Caco-2 (cell line): Measurements from ENCODE around the gene IFNA1. TPM values are rescaled to one million over a fixed set of nuclear protein-coding genes. Genes with fewer than 3 reads are reported as not detected.

ENCODE experiments used
- BruUV-seq: library from RNA; stranded (reverse); fragments of 400-500 nt; replicated peaks from 2 replicates; lab custom pipeline; 2021; lab: Mats Ljungman, UMichigan
- CTCF ChIA-PET: fragments of 300-600 bp; sonication (Branson Sonifier 250); formaldehyde crosslinking; loops from one replicate; lab custom pipeline; 2022; ENCODE audit warnings: antibody characterized with exemption; lab: Charles Lee
- POLR2A ChIA-PET: fragments of 300-600 bp; sonication (Branson Sonifier 250); formaldehyde crosslinking; loops from one replicate; lab custom pipeline; 2022; ENCODE audit warnings: antibody characterized with exemption; lab: Charles Lee
- DNase-seq, 2 experiments: peaks; one replicate each; pipeline versions ENCODE4 v3.0.0 to v3.0.0-alpha.2; 2020 to 2022
- H3K27me3 ChIP-seq: replicated peaks from 2 replicates; pipeline ENCODE4 v1.6.0; 2011; ENCODE audit warnings: low read length; ENCODE audit not compliant: control insufficient read depth, insufficient read depth
- H3K36me3 ChIP-seq: 2 replicates; pipeline ENCODE4 v1.5.1; 2011; ENCODE audit warnings: low read length; ENCODE audit not compliant: control insufficient read depth, insufficient read depth
- H3K4me1 ChIP-seq: fragments of 250-450 bp; sonication (Bioruptor Pico); 2 replicates; pipeline ENCODE4 v1.5.1; 2020; ENCODE audit warnings: mild to moderate bottlenecking
- H3K4me3 ChIP-seq: 2 replicates; pipeline ENCODE4 v1.5.1; 2011; ENCODE audit warnings: low read depth, mild to moderate bottlenecking, control low read depth, low read length
- H3K9me3 ChIP-seq: fragments of 250-450 bp; sonication (Bioruptor Pico); 2 replicates; pipeline ENCODE4 v1.5.1; 2020; ENCODE audit warnings: mild to moderate bottlenecking, moderate library complexity
- H3K27ac Mint-ChIP-seq: one replicate; pipeline ENCODE4 v1.8.0; 2022; ENCODE audit warnings: mixed read lengths; ENCODE audit not compliant: unreplicated experiment
- H3K27me3 Mint-ChIP-seq: one replicate; pipeline ENCODE4 v1.8.0; 2022; ENCODE audit warnings: mixed read lengths; ENCODE audit not compliant: insufficient read depth, unreplicated experiment
- H3K36me3 Mint-ChIP-seq: one replicate; pipeline ENCODE4 v1.8.0; 2022; ENCODE audit warnings: mild to moderate bottlenecking, mixed read lengths; ENCODE audit not compliant: insufficient read depth, unreplicated experiment
- H3K4me1 Mint-ChIP-seq: one replicate; pipeline ENCODE4 v1.8.0; 2022; ENCODE audit warnings: low read depth, mixed read lengths; ENCODE audit not compliant: unreplicated experiment
- H3K4me3 Mint-ChIP-seq: one replicate; pipeline ENCODE4 v1.8.0; 2022; ENCODE audit warnings: mild to moderate bottlenecking, moderate library complexity, mixed read lengths; ENCODE audit not compliant: unreplicated experiment
- H3K9me3 Mint-ChIP-seq: one replicate; pipeline ENCODE4 v1.8.0; 2022; ENCODE audit warnings: mixed read lengths; ENCODE audit not compliant: unreplicated experiment
- intact Hi-C: fragments of 100-400 bp; cut with micrococcal nuclease; formaldehyde crosslinking; loops from one replicate; pipeline ENCODE4 v1.10.0; 2022; ENCODE audit not compliant: unreplicated experiment
- total RNA-seq: library from RNA; stranded (reverse); gene quantifications from 2 replicates; pipeline ENCODE4 v1.2.3, GENCODE V29; 2022
- TF ChIP-seq, protein P1 (sequence below), 2 experiments: fragments of 200-600 bp in 1 of 2; IDR thresholded peaks; 1 replicate in 1 of 2; 2 replicates in 1 of 2; pipeline versions ENCODE4 v1.5.1 to v1.8.0; 2011 to 2022; ENCODE audit warnings: antibody characterized with exemption in 1 of 2, control low read depth in 1 of 2, inconsistent platforms in 1 of 2, low read depth in 1 of 2, low read length in 1 of 2, mild to moderate bottlenecking in 1 of 2, moderate library complexity in 1 of 2; ENCODE audit not compliant: insufficient read depth in 1 of 2, severe bottlenecking in 1 of 2, unreplicated experiment in 1 of 2

Gene IFNA1
- total RNA-seq, 1 experiment from 2014 or later, result not detected

DNA sequence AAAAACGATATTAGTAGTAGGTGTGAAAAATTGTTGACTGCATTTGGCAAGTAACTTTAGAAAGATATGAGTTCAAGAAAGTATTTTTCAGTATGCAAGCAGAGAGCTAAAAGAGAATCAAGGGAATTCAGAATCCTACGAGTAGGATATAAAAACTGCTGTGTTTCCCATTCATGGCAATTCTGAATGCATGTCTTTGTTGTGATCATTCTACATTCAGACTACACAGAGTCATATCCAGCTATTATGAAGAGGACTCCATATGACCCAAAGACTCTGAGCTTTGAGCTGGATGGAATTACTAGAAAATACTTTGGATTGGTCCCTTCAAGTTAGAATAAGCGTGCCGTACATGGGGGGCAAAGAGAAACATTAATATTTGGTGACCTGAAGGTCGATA, 29.9 kb downstream of the IFNA1 start:
- DNase-seq, result no peak
- intact Hi-C loops, result no loop called here
- no peaks in the 10 kb centered on the region for H3K9me3 Mint-ChIP-seq
- TF ChIP-seq, protein P1, sequence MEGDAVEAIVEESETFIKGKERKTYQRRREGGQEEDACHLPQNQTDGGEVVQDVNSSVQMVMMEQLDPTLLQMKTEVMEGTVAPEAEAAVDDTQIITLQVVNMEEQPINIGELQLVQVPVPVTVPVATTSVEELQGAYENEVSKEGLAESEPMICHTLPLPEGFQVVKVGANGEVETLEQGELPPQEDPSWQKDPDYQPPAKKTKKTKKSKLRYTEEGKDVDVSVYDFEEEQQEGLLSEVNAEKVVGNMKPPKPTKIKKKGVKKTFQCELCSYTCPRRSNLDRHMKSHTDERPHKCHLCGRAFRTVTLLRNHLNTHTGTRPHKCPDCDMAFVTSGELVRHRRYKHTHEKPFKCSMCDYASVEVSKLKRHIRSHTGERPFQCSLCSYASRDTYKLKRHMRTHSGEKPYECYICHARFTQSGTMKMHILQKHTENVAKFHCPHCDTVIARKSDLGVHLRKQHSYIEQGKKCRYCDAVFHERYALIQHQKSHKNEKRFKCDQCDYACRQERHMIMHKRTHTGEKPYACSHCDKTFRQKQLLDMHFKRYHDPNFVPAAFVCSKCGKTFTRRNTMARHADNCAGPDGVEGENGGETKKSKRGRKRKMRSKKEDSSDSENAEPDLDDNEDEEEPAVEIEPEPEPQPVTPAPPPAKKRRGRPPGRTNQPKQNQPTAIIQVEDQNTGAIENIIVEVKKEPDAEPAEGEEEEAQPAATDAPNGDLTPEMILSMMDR (IDR thresholded peaks at IDR 0.05; ENCODE audit: insufficient read depth in 1 of 2, low read depth in 1 of 2, low read length in 1 of 2, severe bottlenecking in 1 of 2, unreplicated experiment in 1 of 2), result no peak
- CTCF ChIA-PET, result no interaction called here
- H3K4me1 Mint-ChIP-seq, result no peaks in the 10 kb centered on the region
- Histone ChIP-seq H3K4me1 (no peaks in the 10 kb centered on the region), H3K4me3 (no peak overlapping the region), H3K27me3 (no peaks in the 10 kb centered on the region), H3K9me3 (no peaks in the 10 kb centered on the region), H3K36me3 (no peaks in the 10 kb centered on the region)
- no peak overlapping the region for H3K27ac Mint-ChIP-seq
- POLR2A ChIA-PET, result no interaction called here
- H3K4me3 Mint-ChIP-seq, result no peak overlapping the region
- no peaks in the 10 kb centered on the region for H3K36me3 Mint-ChIP-seq
- no TSS peak for BruUV-seq
- H3K27me3 Mint-ChIP-seq, result no peaks in the 10 kb centered on the region

- H3K4me3 Mint-ChIP-seq, result no peak overlapping the region
- no peaks in the 10 kb centered on the region for H3K36me3 Mint-ChIP-seq
- no TSS peak for BruUV-seq
- no peaks in the 10 kb centered on the region for H3K27me3 Mint-ChIP-seq
- TF ChIP-seq, protein P1 (IDR thresholded peaks at IDR 0.05; ENCODE audit: insufficient read depth in 1 of 2, low read depth in 1 of 2, low read length in 1 of 2, severe bottlenecking in 1 of 2, unreplicated experiment in 1 of 2), result no peak
- Histone ChIP-seq H3K36me3 (no peaks in the 10 kb centered on the region), H3K27me3 (no peaks in the 10 kb centered on the region), H3K4me3 (no peak overlapping the region), H3K4me1 (no peaks in the 10 kb centered on the region), H3K9me3 (no peaks in the 10 kb centered on the region)
- no peak overlapping the region for H3K27ac Mint-ChIP-seq
- POLR2A ChIA-PET, result no interaction called here
- DNase-seq, result no peak
- no peaks in the 10 kb centered on the region for H3K4me1 Mint-ChIP-seq
- intact Hi-C loops, result no loop called here
- no peaks in the 10 kb centered on the region for H3K9me3 Mint-ChIP-seq
- CTCF ChIA-PET, result no interaction called here
These were observed 33.0 kb downstream of the IFNA1 start for GRCh38 chr9:21473236-21473635.

DNA sequence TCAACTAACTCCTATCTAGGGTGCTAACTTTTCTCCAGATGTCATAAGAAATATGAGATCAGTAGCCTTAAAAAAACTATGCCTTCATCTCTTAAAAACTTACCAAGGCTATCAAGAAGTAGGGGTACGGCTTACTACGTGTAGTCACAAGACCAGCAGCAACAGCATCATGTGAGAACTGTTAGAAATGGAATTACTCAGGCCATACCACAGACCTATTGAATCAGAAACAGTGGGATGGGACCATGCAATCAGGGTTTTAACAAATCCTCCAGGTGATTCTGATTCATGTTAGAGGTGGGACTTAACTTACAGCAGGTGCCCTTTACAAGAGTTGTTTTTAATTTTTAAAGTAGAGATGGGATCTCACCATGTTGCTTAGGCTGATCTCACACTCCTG, 37.2 kb downstream of the IFNA1 start:
- Mint-ChIP-seq H3K27me3 (no peaks in the 10 kb centered on the region), H3K4me1 (no peaks in the 10 kb centered on the region), H3K4me3 (no peak overlapping the region), H3K27ac (no peak overlapping the region), H3K36me3 (no peaks in the 10 kb centered on the region), H3K9me3 (no peaks in the 10 kb centered on the region)
- BruUV-seq, result no TSS peak
- Histone ChIP-seq H3K9me3 (no peaks in the 10 kb centered on the region), H3K4me1 (no peaks in the 10 kb centered on the region), H3K4me3 (no peak overlapping the region), H3K36me3 (no peaks in the 10 kb centered on the region), H3K27me3 (no peaks in the 10 kb centered on the region)
- CTCF ChIA-PET, result no interaction called here
- DNase-seq, result no peak
- POLR2A ChIA-PET, result no interaction called here
- TF ChIP-seq, protein P1 (IDR thresholded peaks at IDR 0.05; ENCODE audit: insufficient read depth in 1 of 2, low read depth in 1 of 2, low read length in 1 of 2, severe bottlenecking in 1 of 2, unreplicated experiment in 1 of 2), result no peak
- intact Hi-C loops, result no loop called here
